HG03108 (cell line): ENCODE results near the gene SRP68.
"Not testable (repeated sequence)": the region's sequence is repeated elsewhere in the genome, so short reads cannot be mapped to it uniquely, and the experiment has no call there.

Source experiments
- ATAC-seq: cut with Tn5 transposase; IDR thresholded peaks from one replicate; pipeline ENCODE4 v1.9.1; 2021; ENCODE audit warnings: moderate library complexity; ENCODE audit not compliant: unreplicated experiment

SRP68 gene

GRCh38 chr17:76090517-76091129 is 18.3 kb upstream of the SRP68 start:
- no peak for ATAC-seq

GRCh38 chr17:76089680-76090516 is 17.6 kb upstream of the SRP68 start:
- ATAC-seq, result no peak

- ATAC-seq, result no peak
Observed at GRCh38 chr17:76088868-76089576, 16.7 kb upstream of the SRP68 start.

- ATAC-seq, result no peak
Observed at GRCh38 chr17:76088041-76088867, 15.9 kb upstream of the SRP68 start.

- no peak for ATAC-seq
Observed at GRCh38 chr17:76087531-76087930, 15.2 kb upstream of the SRP68 start.

- ATAC-seq, result no peak
Observed at GRCh38 chr17:76086384-76086783, 14.1 kb upstream of the SRP68 start.

GRCh38 chr17:76085731-76086366 is 13.5 kb upstream of the SRP68 start:
- ATAC-seq, result no peak

- ATAC-seq, result no peak
Observed at GRCh38 chr17:76085066-76085730, 12.9 kb upstream of the SRP68 start.

GRCh38 chr17:76083536-76084182 is 11.3 kb upstream of the SRP68 start:
- no peak for ATAC-seq

GRCh38 chr17:76082326-76083251 is 10.3 kb upstream of the SRP68 start:
- ATAC-seq, result no peak

GRCh38 chr17:76081295-76082210 is 9.2 kb upstream of the SRP68 start:
- ATAC-seq, result no peak

GRCh38 chr17:76080768-76081287 is 8.5 kb upstream of the SRP68 start:
- no peak for ATAC-seq

GRCh38 chr17:76079956-76080767 is 7.8 kb upstream of the SRP68 start:
- ATAC-seq, result no peak

- no peak for ATAC-seq
Observed at GRCh38 chr17:76079535-76079955, 7.2 kb upstream of the SRP68 start.

GRCh38 chr17:76078860-76079534 is 6.7 kb upstream of the SRP68 start, which contains the start of gene ZACN:
Gene ZACN, plus strand, starts transcription at chr17:76079182. Its CDS starts 83 bp downstream, at chr17:76079265.
- no peak for ATAC-seq

GRCh38 chr17:76078370-76078769 is 6.1 kb upstream of the SRP68 start:
- ATAC-seq, result not testable (repeated sequence)
